WTC11 (cell line): Measurements from ENCODE around the gene PRKCE. TPM values are rescaled to one million over a fixed set of nuclear protein-coding genes. Genes with fewer than 3 reads are reported as not detected.
A peak's percentile ranks its signal among the peaks of the same experiment; 100 is the strongest.

Experiments used
- ATAC-seq: fragments of 200-7000 bp; cut with Tn5 transposase; 2 replicates; pipeline ENCODE4 v1.10.0; 2021; ENCODE audit warnings: mild to moderate bottlenecking, moderate library complexity
- CTCF ChIA-PET: fragments of 300-600 bp; sonication (Branson Sonifier 250); formaldehyde crosslinking; loops from one replicate; lab custom pipeline; 2021; ENCODE audit warnings: antibody characterized with exemption; lab: Charles Lee
- POLR2A ChIA-PET: fragments of 350-600 bp; sonication (Branson Sonifier 250); formaldehyde crosslinking; loops from one replicate; lab custom pipeline; 2021; ENCODE audit warnings: antibody characterized with exemption; lab: Charles Lee
- DNase-seq: peaks from one replicate; pipeline ENCODE4 v3.0.0; 2021; ENCODE audit warnings: low spot score
- H3K27ac Mint-ChIP-seq: 2 replicates; pipeline ENCODE4 v1.8.0; 2021; ENCODE audit warnings: mixed read lengths
- H3K27me3 Mint-ChIP-seq: 2 replicates; pipeline ENCODE4 v1.8.0; 2021; ENCODE audit warnings: low read depth, mild to moderate bottlenecking, moderate library complexity, mixed read lengths
- H3K36me3 Mint-ChIP-seq: 2 replicates; pipeline ENCODE4 v1.8.0; 2021; ENCODE audit warnings: mixed read lengths
- H3K4me1 Mint-ChIP-seq: 2 replicates; pipeline ENCODE4 v1.8.0; 2022; ENCODE audit warnings: mixed read lengths
- H3K4me3 Mint-ChIP-seq: 2 replicates; pipeline ENCODE4 v1.8.0; 2021; ENCODE audit warnings: mild to moderate bottlenecking, moderate library complexity, mixed read lengths
- H3K9me3 Mint-ChIP-seq: 2 replicates; pipeline ENCODE4 v1.8.0; 2021; ENCODE audit warnings: mixed read lengths
- ATF2 ChIP-seq: sonication (generic); formaldehyde crosslinking; IDR thresholded peaks from 2 replicates; pipeline ENCODE4 v1.8.1; 2022; ENCODE audit warnings: low read depth, missing genetic modification reagents, borderline replicate concordance
- CBFB ChIP-seq: sonication (generic); formaldehyde crosslinking; IDR thresholded peaks from 2 replicates; pipeline ENCODE4 v1.8.1; 2022; ENCODE audit warnings: mild to moderate bottlenecking, low read depth, missing genetic modification reagents
- CDX4 ChIP-seq: fragments of 250-450 bp; sonication (Bioruptor Pico); IDR thresholded peaks from 2 replicates; pipeline ENCODE4 v1.9.0; 2021; ENCODE audit warnings: moderate library complexity, mild to moderate bottlenecking, inconsistent platforms, borderline replicate concordance
- E2F1 ChIP-seq: sonication (generic); formaldehyde crosslinking; IDR thresholded peaks from 2 replicates; pipeline ENCODE4 v1.8.0; 2022; ENCODE audit warnings: mild to moderate bottlenecking, missing genetic modification reagents
- ESRRA ChIP-seq: sonication (generic); formaldehyde crosslinking; IDR thresholded peaks from 2 replicates; pipeline ENCODE4 v1.8.1; 2022; ENCODE audit warnings: mild to moderate bottlenecking, missing genetic modification reagents, borderline replicate concordance
- GABPB1 ChIP-seq: sonication (generic); formaldehyde crosslinking; IDR thresholded peaks from 2 replicates; pipeline ENCODE4 v1.8.1; 2023; ENCODE audit warnings: mild to moderate bottlenecking, missing genetic modification reagents
- GRHL2 ChIP-seq: fragments of 250-450 bp; sonication (Bioruptor Pico); IDR thresholded peaks from 2 replicates; pipeline ENCODE4 v1.8.0; 2022; ENCODE audit warnings: mild to moderate bottlenecking, moderate library complexity; ENCODE audit not compliant: insufficient replicate concordance, severe bottlenecking
- IRF2 ChIP-seq: sonication (generic); formaldehyde crosslinking; IDR thresholded peaks from 2 replicates; pipeline ENCODE4 v1.8.0; 2022; ENCODE audit warnings: low read depth, missing genetic modification reagents, borderline replicate concordance
- JAZF1 ChIP-seq: fragments of 250-450 bp; sonication (Bioruptor Pico); IDR thresholded peaks from 2 replicates; pipeline ENCODE4 v1.9.0; 2021; ENCODE audit warnings: moderate library complexity, mild to moderate bottlenecking, inconsistent platforms
- MLX ChIP-seq: sonication (generic); formaldehyde crosslinking; IDR thresholded peaks from 2 replicates; pipeline ENCODE4 v1.8.1; 2023; ENCODE audit warnings: mild to moderate bottlenecking, missing genetic modification reagents, moderate library complexity
- NFATC4 ChIP-seq: fragments of 250-450 bp; sonication (Bioruptor Pico); IDR thresholded peaks from 2 replicates; pipeline ENCODE4 v1.9.0; 2021; ENCODE audit warnings: mild to moderate bottlenecking
- NR1H2 ChIP-seq: sonication (generic); formaldehyde crosslinking; IDR thresholded peaks from 2 replicates; pipeline ENCODE4 v1.9.0; 2021; ENCODE audit warnings: mild to moderate bottlenecking, moderate library complexity, missing genetic modification reagents
- NR2C2 ChIP-seq: sonication (generic); formaldehyde crosslinking; IDR thresholded peaks from 2 replicates; pipeline ENCODE4 v1.8.0; 2022; ENCODE audit warnings: mild to moderate bottlenecking, missing genetic modification reagents
- PRDM15 ChIP-seq: sonication (generic); formaldehyde crosslinking; IDR thresholded peaks from 2 replicates; pipeline ENCODE4 v1.8.0; 2022; ENCODE audit warnings: missing genetic modification reagents
- SMAD3 ChIP-seq: sonication (generic); formaldehyde crosslinking; IDR thresholded peaks from 2 replicates; pipeline ENCODE4 v1.8.0; 2022; ENCODE audit warnings: missing genetic modification reagents, mild to moderate bottlenecking, borderline replicate concordance
- SOX15 ChIP-seq: fragments of 250-450 bp; sonication (Bioruptor Pico); IDR thresholded peaks from 2 replicates; pipeline ENCODE4 v1.9.0; 2021; ENCODE audit warnings: mild to moderate bottlenecking
- ZNF138 ChIP-seq: sonication (generic); formaldehyde crosslinking; conservative IDR thresholded peaks from 2 replicates; pipeline ENCODE4 v1.8.1; 2022; ENCODE audit warnings: mild to moderate bottlenecking, moderate library complexity, missing genetic modification reagents
- ZNF423 ChIP-seq: fragments of 250-450 bp; sonication (Bioruptor Pico); IDR thresholded peaks from 2 replicates; pipeline ENCODE4 v2.1.2; 2022; ENCODE audit warnings: mild to moderate bottlenecking, moderate library complexity
- ZNF425 ChIP-seq: fragments of 250-450 bp; sonication (Bioruptor Pico); conservative IDR thresholded peaks from 2 replicates; pipeline ENCODE4 v1.9.0; 2021; ENCODE audit warnings: mild to moderate bottlenecking
- total RNA-seq: library from RNA; stranded (reverse); gene quantifications from 3 replicates; pipeline ENCODE4 v1.2.3, GENCODE V29; 2021

Gene PRKCE
- total RNA-seq, 1 experiment from 2014 or later = 5.8 TPM

- no peak for TF ChIP-seq IRF2 (CRISPR knock-in tag)
- no peak for TF ChIP-seq MLX
- no peak for TF ChIP-seq SMAD3 (CRISPR knock-in tag)
- TF ChIP-seq ESRRA = no peak
- no peak for TF ChIP-seq ATF2
- no peak for TF ChIP-seq PRDM15
- no peak for TF ChIP-seq NFATC4 (CRISPR knock-in tag)
- TF ChIP-seq ZNF138 (CRISPR knock-in tag) = no peak
- TF ChIP-seq ZNF423 (CRISPR knock-in tag) = no peak
Observed at GRCh38 chr2:45758018-45758417, 106.5 kb downstream of the PRKCE start (continued).

GRCh38 chr2:45759310-45759851 lies 107.9 kb downstream of the PRKCE start:
- POLR2A ChIA-PET = interaction anchor here (1.0 kb wide), 1 partner anchor 15 kb away, joined by 3 read pairs; no protein-coding TSS in a partner anchor
- no peak overlapping the region for H3K4me3 Mint-ChIP-seq
- H3K9me3 Mint-ChIP-seq = no peaks in the 10 kb centered on the region
- no peaks in the 10 kb centered on the region for H3K36me3 Mint-ChIP-seq
- H3K27ac Mint-ChIP-seq = no peak overlapping the region
- H3K27me3 Mint-ChIP-seq = no peaks in the 10 kb centered on the region
- DNase-seq (no peak), ATAC-seq (peak; percentile 50; the same call in 1 of the 2 replicates)
- peaks cover 9% of the 10 kb centered on the region for H3K4me1 Mint-ChIP-seq
- no peak for TF ChIP-seq ZNF138 (CRISPR knock-in tag)
- TF ChIP-seq NR1H2 (CRISPR knock-in tag) = no peak
- TF ChIP-seq ATF2 = no peak
- no peak for TF ChIP-seq ZNF425 (CRISPR knock-in tag)
- TF ChIP-seq SOX15 = no peak
- no peak for TF ChIP-seq NR2C2 (CRISPR knock-in tag)
- no peak for TF ChIP-seq E2F1
- TF ChIP-seq CDX4 (CRISPR knock-in tag) = no peak
- no peak for TF ChIP-seq GABPB1
- no peak for TF ChIP-seq CBFB (CRISPR knock-in tag)
- no peak for TF ChIP-seq GRHL2 (CRISPR knock-in tag)
- TF ChIP-seq JAZF1 (CRISPR knock-in tag) = no peak
- no peak for TF ChIP-seq ESRRA
- TF ChIP-seq, all 79 proteins: peak for 0
- CTCF ChIA-PET = interaction anchor here (1.1 to 1.5 kb wide), 2 partner anchors 19 to 66 kb away, joined by 3 to 8 read pairs; no protein-coding TSS in a partner anchor
